ENCODE data around the gene RFPL2.

DNA sequence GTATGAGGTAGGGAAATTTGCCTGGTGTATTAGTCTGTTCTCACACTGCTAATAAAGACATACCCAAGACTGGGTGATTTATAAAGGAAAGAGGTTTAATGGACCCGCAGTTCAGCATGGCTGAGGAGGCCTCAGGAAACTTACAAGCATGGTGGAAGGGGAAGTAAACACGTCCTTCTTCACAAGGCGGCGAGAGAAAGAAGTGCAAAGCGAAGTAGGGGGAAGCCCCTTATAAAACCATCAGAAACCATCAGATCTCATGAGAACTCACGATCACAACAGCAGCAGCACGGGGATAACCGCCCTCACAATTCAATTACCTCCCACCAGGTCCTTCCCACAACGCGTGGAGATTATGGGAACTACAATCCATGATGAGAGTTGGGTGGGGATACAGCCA, 12.0 kb upstream of the RFPL2 start:
- TF ChIP-seq, protein P1, sequence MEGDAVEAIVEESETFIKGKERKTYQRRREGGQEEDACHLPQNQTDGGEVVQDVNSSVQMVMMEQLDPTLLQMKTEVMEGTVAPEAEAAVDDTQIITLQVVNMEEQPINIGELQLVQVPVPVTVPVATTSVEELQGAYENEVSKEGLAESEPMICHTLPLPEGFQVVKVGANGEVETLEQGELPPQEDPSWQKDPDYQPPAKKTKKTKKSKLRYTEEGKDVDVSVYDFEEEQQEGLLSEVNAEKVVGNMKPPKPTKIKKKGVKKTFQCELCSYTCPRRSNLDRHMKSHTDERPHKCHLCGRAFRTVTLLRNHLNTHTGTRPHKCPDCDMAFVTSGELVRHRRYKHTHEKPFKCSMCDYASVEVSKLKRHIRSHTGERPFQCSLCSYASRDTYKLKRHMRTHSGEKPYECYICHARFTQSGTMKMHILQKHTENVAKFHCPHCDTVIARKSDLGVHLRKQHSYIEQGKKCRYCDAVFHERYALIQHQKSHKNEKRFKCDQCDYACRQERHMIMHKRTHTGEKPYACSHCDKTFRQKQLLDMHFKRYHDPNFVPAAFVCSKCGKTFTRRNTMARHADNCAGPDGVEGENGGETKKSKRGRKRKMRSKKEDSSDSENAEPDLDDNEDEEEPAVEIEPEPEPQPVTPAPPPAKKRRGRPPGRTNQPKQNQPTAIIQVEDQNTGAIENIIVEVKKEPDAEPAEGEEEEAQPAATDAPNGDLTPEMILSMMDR (IDR thresholded peaks at IDR 0.05 in 8 of 11, conservative IDR thresholded peaks at IDR 0.05 in 3 of 11), result no peak
- no peak for TF ChIP-seq POLR2AphosphoS5 (IDR thresholded peaks at IDR 0.05)
